Liver (tissue), 9 donors: ENCODE data around the gene GRK3. TPM values are rescaled to one million over a fixed set of nuclear protein-coding genes. Genes with fewer than 3 reads are reported as not detected.

Experiments
- DNase-seq: peaks from one replicate; pipeline ENCODE4 v3.0.0-alpha.2; 2017; ENCODE audit warnings: low spot score
- H3K27ac ChIP-seq, 2 donors: one replicate each; pipeline ENCODE4 v1.7.0; 2013; ENCODE audit warnings: inconsistent platforms in 2 of 2, low read length in 2 of 2, control low read depth in 1 of 2, low read depth in 1 of 2, mild to moderate bottlenecking in 1 of 2
- H3K27me3 ChIP-seq, 4 donors: one replicate each; pipeline versions ENCODE4 v1.6.1 to v1.7.0; 2013; ENCODE audit warnings: low read length in 3 of 4, inconsistent platforms in 1 of 4, mild to moderate bottlenecking in 1 of 4, moderate library complexity in 1 of 4; ENCODE audit not compliant: control insufficient read depth in 4 of 4, insufficient read depth in 4 of 4
- H3K36me3 ChIP-seq, 4 donors: one replicate each; pipeline versions ENCODE4 v1.6.1 to v1.7.0; 2013; ENCODE audit warnings: low read length in 3 of 4, mild to moderate bottlenecking in 3 of 4, low read depth in 1 of 4, moderate library complexity in 1 of 4; ENCODE audit not compliant: control insufficient read depth in 4 of 4, insufficient read depth in 3 of 4
- H3K4me1 ChIP-seq, 4 donors: one replicate each; pipeline versions ENCODE4 v1.6.1 to v1.7.0; 2013; ENCODE audit warnings: low read length in 3 of 4, mild to moderate bottlenecking in 3 of 4, moderate library complexity in 1 of 4; ENCODE audit not compliant: control insufficient read depth in 4 of 4, insufficient read depth in 4 of 4
- H3K4me3 ChIP-seq, 3 donors: one replicate each; pipeline versions ENCODE4 v1.6.1 to v1.7.0; 2013; ENCODE audit warnings: low read length in 3 of 3, control low read depth in 1 of 3, low read depth in 1 of 3, mild to moderate bottlenecking in 1 of 3
- H3K9ac ChIP-seq, 2 donors: one replicate each; pipeline ENCODE4 v1.7.0; 2013; ENCODE audit warnings: low read length in 2 of 2, mild to moderate bottlenecking in 2 of 2, moderate library complexity in 2 of 2, control low read depth in 1 of 2, low read depth in 1 of 2
- H3K9me3 ChIP-seq, 4 donors: one replicate each; pipeline versions ENCODE4 v1.6.1 to v1.7.0; 2013; ENCODE audit warnings: low read length in 3 of 4; ENCODE audit not compliant: control insufficient read depth in 4 of 4
- EGR1 ChIP-seq, 2 donors: IDR thresholded peaks; 2 replicates each; pipeline ENCODE4 v1.6.1; 2016 to 2018; ENCODE audit warnings: antibody characterized with exemption in 2 of 2, low read depth in 2 of 2
- FOXA1 ChIP-seq: IDR thresholded peaks from 2 replicates; pipeline ENCODE4 v1.6.1; 2016; ENCODE audit warnings: antibody characterized with exemption
- HNF4A ChIP-seq, 2 donors: conservative IDR thresholded peaks; 2 replicates each; pipeline ENCODE4 v1.6.1; 2016; ENCODE audit warnings: antibody characterized with exemption in 2 of 2, mild to moderate bottlenecking in 2 of 2
- JUND ChIP-seq, 2 donors: IDR thresholded peaks; 2 replicates each; pipeline ENCODE4 v1.6.1; 2016; ENCODE audit warnings: antibody characterized with exemption in 2 of 2
- MAX ChIP-seq: IDR thresholded peaks from 2 replicates; pipeline ENCODE4 v1.6.1; 2016; ENCODE audit warnings: antibody characterized with exemption
- NR2F2 ChIP-seq: IDR thresholded peaks from 2 replicates; pipeline ENCODE4 v1.6.1; 2016; ENCODE audit warnings: antibody characterized with exemption
- RXRA ChIP-seq, 2 donors: IDR thresholded peaks; 2 replicates each; pipeline ENCODE4 v1.6.1; 2017 to 2018; ENCODE audit warnings: antibody characterized with exemption in 2 of 2, mild to moderate bottlenecking in 1 of 2
- SP1 ChIP-seq: IDR thresholded peaks from 2 replicates; pipeline ENCODE4 v1.6.1; 2018; ENCODE audit warnings: antibody characterized with exemption, mild to moderate bottlenecking
- WGBS: extraction: QIAGEN DNeasy Blood & Tissue Kit; methylation state at CpG from one replicate; pipeline ENCODE4 v1.1.7; 2013; 5-methylcytosine and 5-hydroxymethylcytosine counted together
- polyA plus RNA-seq, 2 donors: library from polyadenylated mRNA; stranded (reverse) in 1 of 2; unstranded in 1 of 2; fragments of 200-250 nt in 1 of 2; fragments of >200 nt in 1 of 2; fragmentation: Nextera tagmentation in 1 of 2; extraction: Ambion mirVana in 1 of 2; gene quantifications; one replicate each; pipeline versions ENCODE4 v1.2.1 to v1.2.3, GENCODE V29; 2013 to 2015
- total RNA-seq, 2 donors: library from RNA; depleted of rRNA; stranded (reverse); fragments of >200 nt; gene quantifications; one replicate each; pipeline ENCODE4 v1.2.3, GENCODE V29; 2014
- TF ChIP-seq, protein P1 (sequence below): fragments of 150-350 bp; IDR thresholded peaks from 2 replicates; pipeline ENCODE4 v1.5.1; 2017; ENCODE audit warnings: improper control_type of control experiment, low read depth, low read length; ENCODE audit not compliant: missing input control
- TF ChIP-seq, protein P2 (sequence below): IDR thresholded peaks from 2 replicates; pipeline ENCODE4 v1.6.1; 2016; ENCODE audit warnings: antibody characterized with exemption, mild to moderate bottlenecking
- donor health status: healthy.
- donor health status: healthy.
- donor health status: healthy.
- donor health status: healthy.
- donor health status: healthy.

GRK3 gene
- total and polyA plus RNA-seq, 4 donors = 0.79 to 6.5 (median 2.4) TPM

- TF ChIP-seq, protein P1, sequence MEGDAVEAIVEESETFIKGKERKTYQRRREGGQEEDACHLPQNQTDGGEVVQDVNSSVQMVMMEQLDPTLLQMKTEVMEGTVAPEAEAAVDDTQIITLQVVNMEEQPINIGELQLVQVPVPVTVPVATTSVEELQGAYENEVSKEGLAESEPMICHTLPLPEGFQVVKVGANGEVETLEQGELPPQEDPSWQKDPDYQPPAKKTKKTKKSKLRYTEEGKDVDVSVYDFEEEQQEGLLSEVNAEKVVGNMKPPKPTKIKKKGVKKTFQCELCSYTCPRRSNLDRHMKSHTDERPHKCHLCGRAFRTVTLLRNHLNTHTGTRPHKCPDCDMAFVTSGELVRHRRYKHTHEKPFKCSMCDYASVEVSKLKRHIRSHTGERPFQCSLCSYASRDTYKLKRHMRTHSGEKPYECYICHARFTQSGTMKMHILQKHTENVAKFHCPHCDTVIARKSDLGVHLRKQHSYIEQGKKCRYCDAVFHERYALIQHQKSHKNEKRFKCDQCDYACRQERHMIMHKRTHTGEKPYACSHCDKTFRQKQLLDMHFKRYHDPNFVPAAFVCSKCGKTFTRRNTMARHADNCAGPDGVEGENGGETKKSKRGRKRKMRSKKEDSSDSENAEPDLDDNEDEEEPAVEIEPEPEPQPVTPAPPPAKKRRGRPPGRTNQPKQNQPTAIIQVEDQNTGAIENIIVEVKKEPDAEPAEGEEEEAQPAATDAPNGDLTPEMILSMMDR = no peak
- TF ChIP-seq NR2F2 = no peak
Observed at GRCh38 chr22:25758316-25758715, 193.8 kb downstream of the GRK3 start (continued).

- no peak for DNase-seq
Observed at GRCh38 chr22:25759825-25760231, 195.4 kb downstream of the GRK3 start.

GRCh38 chr22:25760294-25760693 lies 195.8 kb downstream of the GRK3 start:
- Histone ChIP-seq H3K36me3 (no peaks in the 10 kb centered on the region), H3K9ac (no peak overlapping the region), H3K27ac (no peak overlapping the region), H3K9me3 (no peaks in the 10 kb centered on the region), H3K4me1 (no peaks in the 10 kb centered on the region), H3K27me3 (no peaks in the 10 kb centered on the region), H3K4me3 (no peak overlapping the region)
- no peak for DNase-seq
- 73% methylated on average over 2 of the region's 2 CpGs for WGBS
- TF ChIP-seq EGR1 (IDR thresholded peaks at IDR 0.05; ENCODE audit: low read depth in 2 of 2) (no peak), SP1 (no peak), RXRA (IDR thresholded peaks at IDR 0.05) (no peak)
- TF ChIP-seq, protein P1 = no peak

More at GRCh38 chr22:25759825-25760231, 195.4 kb downstream of the GRK3 start:
- TF ChIP-seq RXRA (IDR thresholded peaks at IDR 0.05) (no peak), HNF4A (conservative IDR thresholded peaks at IDR 0.05) (no peak), NR2F2 (no peak), MAX (no peak), JUND (IDR thresholded peaks at IDR 0.05) (no peak), FOXA1 (no peak)
- TF ChIP-seq, protein P1 = no peak
- TF ChIP-seq, protein P2, sequence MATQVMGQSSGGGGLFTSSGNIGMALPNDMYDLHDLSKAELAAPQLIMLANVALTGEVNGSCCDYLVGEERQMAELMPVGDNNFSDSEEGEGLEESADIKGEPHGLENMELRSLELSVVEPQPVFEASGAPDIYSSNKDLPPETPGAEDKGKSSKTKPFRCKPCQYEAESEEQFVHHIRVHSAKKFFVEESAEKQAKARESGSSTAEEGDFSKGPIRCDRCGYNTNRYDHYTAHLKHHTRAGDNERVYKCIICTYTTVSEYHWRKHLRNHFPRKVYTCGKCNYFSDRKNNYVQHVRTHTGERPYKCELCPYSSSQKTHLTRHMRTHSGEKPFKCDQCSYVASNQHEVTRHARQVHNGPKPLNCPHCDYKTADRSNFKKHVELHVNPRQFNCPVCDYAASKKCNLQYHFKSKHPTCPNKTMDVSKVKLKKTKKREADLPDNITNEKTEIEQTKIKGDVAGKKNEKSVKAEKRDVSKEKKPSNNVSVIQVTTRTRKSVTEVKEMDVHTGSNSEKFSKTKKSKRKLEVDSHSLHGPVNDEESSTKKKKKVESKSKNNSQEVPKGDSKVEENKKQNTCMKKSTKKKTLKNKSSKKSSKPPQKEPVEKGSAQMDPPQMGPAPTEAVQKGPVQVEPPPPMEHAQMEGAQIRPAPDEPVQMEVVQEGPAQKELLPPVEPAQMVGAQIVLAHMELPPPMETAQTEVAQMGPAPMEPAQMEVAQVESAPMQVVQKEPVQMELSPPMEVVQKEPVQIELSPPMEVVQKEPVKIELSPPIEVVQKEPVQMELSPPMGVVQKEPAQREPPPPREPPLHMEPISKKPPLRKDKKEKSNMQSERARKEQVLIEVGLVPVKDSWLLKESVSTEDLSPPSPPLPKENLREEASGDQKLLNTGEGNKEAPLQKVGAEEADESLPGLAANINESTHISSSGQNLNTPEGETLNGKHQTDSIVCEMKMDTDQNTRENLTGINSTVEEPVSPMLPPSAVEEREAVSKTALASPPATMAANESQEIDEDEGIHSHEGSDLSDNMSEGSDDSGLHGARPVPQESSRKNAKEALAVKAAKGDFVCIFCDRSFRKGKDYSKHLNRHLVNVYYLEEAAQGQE = no peak
- no peak overlapping the region for H3K4me3 ChIP-seq
- H3K9ac ChIP-seq = no peak overlapping the region
- no peak overlapping the region for H3K27ac ChIP-seq
- 48% methylated on average over 5 of the region's 5 CpGs for WGBS
- H3K36me3 ChIP-seq = no peaks in the 10 kb centered on the region
- H3K4me1 ChIP-seq = no peaks in the 10 kb centered on the region
- H3K27me3 ChIP-seq = no peaks in the 10 kb centered on the region
- H3K9me3 ChIP-seq = no peaks in the 10 kb centered on the region
